Measurements from ENCODE around the gene PACSIN3.
"Not testable (repeated sequence)": the region's sequence is repeated elsewhere in the genome, so short reads cannot be mapped to it uniquely, and the experiment has no call there.

Gene PACSIN3

DNA sequence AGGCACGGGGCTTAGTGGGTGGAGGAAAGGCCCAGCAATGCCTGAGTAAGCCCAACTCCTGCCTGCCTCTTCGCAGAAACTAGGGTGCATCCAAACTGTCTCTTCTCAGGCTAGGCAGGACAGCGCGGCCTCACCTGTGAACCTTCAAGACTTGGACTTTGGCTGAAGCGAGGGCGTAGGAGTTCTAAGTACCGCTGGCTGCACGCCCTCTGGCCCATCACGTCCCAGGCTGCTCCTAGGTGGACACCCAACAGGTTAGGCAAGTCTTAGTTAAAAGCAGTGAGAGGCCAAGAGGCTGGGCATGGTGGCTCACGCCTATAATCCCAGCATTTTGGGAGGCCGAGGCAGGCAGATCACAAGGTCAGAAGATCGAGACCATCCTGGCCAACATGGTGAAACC lies 26.7 kb upstream of the PACSIN3 start:
- TF ChIP-seq, protein P1, sequence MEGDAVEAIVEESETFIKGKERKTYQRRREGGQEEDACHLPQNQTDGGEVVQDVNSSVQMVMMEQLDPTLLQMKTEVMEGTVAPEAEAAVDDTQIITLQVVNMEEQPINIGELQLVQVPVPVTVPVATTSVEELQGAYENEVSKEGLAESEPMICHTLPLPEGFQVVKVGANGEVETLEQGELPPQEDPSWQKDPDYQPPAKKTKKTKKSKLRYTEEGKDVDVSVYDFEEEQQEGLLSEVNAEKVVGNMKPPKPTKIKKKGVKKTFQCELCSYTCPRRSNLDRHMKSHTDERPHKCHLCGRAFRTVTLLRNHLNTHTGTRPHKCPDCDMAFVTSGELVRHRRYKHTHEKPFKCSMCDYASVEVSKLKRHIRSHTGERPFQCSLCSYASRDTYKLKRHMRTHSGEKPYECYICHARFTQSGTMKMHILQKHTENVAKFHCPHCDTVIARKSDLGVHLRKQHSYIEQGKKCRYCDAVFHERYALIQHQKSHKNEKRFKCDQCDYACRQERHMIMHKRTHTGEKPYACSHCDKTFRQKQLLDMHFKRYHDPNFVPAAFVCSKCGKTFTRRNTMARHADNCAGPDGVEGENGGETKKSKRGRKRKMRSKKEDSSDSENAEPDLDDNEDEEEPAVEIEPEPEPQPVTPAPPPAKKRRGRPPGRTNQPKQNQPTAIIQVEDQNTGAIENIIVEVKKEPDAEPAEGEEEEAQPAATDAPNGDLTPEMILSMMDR (IDR thresholded peaks at IDR 0.05; ENCODE audit: insufficient read depth, low read depth, low read length, missing control alignments), result no peak
- H3K4me3 ChIP-seq (ENCODE audit: low read length), result no peak overlapping the region
- no peak for DNase-seq (ENCODE audit: low read depth)

DNA sequence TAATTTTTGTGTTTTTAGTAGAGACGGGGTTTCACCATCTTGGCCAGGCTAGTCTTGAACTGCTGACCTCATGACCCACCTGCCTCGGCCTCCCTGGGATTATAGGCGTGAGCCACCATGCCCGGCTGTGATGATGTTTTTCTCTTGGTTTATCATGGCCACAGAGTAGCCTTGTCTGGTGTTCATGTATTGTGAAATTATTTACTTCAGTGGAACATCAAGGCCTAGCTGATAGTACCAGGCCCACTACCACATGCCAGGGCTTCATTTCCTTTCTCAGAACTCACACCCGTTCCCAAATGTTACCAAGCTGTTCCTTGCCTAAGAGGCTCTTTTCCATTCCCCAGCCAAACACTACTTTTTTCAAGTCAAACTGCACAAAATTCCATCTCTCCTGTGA lies 22.4 kb upstream of the PACSIN3 start:
- no peak overlapping the region for H3K4me3 ChIP-seq (ENCODE audit: low read length)
- no peak for DNase-seq (ENCODE audit: low read depth)
- TF ChIP-seq, protein P1 (IDR thresholded peaks at IDR 0.05; ENCODE audit: insufficient read depth, low read depth, low read length, missing control alignments), result no peak

DNA sequence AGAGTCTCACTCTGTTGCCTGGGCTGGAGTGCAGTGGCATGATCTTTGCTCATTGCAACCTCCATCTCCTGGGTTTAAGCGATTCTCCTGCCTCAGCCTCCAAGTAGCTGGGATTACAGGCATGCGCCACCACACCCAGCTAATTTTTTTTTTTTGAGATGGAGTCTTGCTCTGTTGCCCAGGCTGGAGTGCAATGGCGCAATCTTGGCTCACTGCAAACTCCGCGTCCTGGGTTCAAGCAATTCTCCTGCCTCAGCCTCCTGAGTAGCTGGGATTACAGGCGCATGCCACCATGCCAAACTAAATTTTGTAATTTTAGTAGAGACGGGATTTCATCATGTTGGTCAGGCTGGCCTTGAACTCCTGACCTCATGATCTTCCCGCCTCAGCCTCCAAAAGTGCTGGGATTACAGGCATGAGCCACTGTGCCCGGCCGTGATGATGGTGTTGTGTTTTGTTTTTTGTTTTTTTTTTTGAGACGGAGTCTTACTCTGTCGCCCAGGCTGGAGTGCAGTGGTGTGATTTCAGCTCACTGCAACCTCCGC lies 21.8 kb upstream of the PACSIN3 start:
- not testable (repeated sequence) for DNase-seq (ENCODE audit: low read depth)

DNA sequence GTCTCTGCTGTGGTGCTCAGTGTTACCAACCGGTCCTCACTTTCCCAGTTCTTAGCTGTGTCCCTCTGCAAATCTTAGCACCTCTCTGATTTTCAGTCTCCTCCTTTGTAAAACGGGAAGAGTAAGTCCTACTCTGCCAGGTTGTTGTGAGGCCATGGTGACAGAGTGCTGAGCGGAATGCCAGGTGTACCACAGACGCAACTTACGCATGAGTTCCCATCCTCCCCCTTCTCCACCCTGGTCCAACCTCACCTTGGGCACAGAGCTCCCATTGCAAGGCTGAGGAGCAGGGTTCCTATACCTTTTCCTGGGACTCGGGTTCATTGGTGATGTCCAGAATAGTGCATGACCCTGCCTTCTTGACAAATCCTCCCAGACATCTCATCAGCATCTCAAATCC lies 21.2 kb upstream of the PACSIN3 start:
- TF ChIP-seq, protein P1 (IDR thresholded peaks at IDR 0.05; ENCODE audit: insufficient read depth, low read depth, low read length, missing control alignments), result no peak
- no peak overlapping the region for H3K4me3 ChIP-seq (ENCODE audit: low read length)
- DNase-seq (ENCODE audit: low read depth), result no peak

More for the DNA sequence above, 21.8 kb upstream of the PACSIN3 start:
- H3K4me3 ChIP-seq (ENCODE audit: low read length), result not testable (repeated sequence)

DNA sequence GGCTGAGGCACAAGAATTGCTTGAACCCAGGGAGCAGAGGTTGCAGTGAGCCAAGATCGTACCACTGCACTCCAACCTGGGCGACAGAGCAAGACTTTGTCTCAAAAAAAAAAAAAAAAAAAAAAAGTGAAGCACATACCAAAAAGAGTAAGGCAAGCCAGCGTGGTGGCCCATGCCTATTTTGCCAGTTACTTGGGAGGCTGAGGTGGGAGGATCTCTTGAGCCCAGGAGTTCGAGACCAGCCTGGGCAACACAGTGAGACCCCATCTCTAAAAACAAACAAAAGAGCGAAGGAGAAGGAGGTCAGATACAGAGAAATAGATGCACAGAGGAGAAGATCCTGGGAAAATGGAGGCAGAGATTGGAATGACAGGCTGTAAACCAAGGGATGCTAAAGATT lies 20.3 kb upstream of the PACSIN3 start:
- H3K4me3 ChIP-seq (ENCODE audit: low read length); DNase-seq (ENCODE audit: low read depth): not testable (repeated sequence)

DNA sequence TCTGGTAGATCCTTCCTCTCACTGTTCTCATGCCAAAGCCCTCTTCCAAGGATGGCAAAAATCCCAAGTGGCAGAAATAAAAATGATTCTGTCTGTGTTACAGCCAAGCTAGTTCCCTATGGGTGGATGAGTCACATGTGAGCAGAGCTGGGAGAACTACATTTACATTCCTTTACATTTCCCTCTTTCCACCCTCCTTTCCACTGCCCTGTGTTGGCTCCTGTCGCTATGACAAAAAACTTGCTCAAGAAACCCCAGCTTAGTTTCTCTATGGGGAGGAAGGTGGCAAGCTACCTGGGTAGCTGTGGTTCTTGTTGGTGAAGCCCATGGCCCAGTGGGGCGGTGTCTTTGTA lies 18.4 kb upstream of the PACSIN3 start:
- no peak overlapping the region for H3K4me3 ChIP-seq (ENCODE audit: low read length)
- peak; percentile 87 for DNase-seq (ENCODE audit: low read depth)
- TF ChIP-seq, protein P1 (IDR thresholded peaks at IDR 0.05; ENCODE audit: insufficient read depth, low read depth, low read length, missing control alignments), result no peak

DNA sequence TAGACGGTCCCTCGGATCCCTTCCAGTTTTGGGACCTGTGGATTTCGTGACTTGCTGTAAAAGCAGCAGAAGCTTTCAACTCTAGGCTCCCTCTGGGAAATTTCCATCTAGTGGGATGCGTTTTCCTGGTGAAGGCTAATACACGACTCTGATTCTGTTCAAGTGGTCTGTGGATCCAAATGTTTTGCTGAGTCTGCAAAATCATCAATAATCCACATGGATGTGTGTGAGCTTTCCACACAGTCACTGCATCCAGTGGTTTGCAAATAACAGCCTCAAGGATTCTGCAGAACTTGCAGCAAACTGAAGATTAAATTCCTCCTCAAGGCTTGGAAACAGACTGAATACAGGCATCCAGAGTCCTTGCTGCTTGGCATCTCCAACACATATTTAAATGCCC lies 16.3 kb upstream of the PACSIN3 start:
- no peak overlapping the region for H3K4me3 ChIP-seq (ENCODE audit: low read length)
- TF ChIP-seq, protein P1 (IDR thresholded peaks at IDR 0.05; ENCODE audit: insufficient read depth, low read depth, low read length, missing control alignments), result no peak
- no peak for DNase-seq (ENCODE audit: low read depth)

DNA sequence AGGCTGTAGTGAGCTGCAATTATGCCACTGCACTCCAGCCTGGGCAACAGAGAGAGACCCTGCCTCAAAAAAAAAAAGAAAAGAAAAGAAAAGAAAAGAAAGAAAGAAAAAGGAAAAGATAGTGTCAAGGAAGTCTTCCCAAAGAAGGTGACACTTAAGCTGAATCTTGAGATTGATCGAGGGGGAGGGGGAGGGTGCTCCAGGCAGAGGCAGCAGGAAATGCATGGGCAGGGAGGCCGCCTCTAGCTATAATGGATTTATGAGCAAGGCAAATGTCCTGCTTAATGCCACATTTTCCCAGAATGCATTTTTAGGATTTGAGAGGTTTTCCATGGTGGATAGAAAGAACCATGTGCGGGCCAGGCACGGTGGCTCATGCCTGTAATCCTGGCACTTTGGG lies 14.8 kb upstream of the PACSIN3 start:
- H3K4me3 ChIP-seq (ENCODE audit: low read length), result no peak overlapping the region
- TF ChIP-seq, protein P1 (IDR thresholded peaks at IDR 0.05; ENCODE audit: insufficient read depth, low read depth, low read length, missing control alignments), result no peak
- DNase-seq (ENCODE audit: low read depth), result no peak

DNA sequence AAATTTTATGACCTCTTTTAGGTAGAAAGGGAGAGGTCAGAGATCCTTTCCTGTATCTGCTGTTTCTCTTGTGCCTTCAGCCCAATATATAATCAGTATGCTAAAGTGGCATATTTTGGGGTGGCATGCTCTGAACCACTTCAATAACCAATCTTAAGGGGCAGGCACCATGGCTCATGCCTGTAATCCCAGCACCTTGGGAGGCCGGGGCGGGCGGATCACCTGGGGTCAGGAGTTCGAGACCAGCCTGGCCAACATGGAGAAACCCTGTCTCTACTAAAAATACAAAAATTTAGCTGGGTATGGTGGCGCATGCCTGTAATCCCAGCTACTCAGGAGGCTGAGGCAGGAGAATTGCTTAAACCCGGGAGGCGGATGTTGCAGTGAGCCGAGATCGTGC lies 11.9 kb upstream of the PACSIN3 start:
- not testable (repeated sequence) for DNase-seq (ENCODE audit: low read depth); H3K4me3 ChIP-seq (ENCODE audit: low read length)
